Measurements from ENCODE around the gene KIF7.

The KIF7 gene

DNA sequence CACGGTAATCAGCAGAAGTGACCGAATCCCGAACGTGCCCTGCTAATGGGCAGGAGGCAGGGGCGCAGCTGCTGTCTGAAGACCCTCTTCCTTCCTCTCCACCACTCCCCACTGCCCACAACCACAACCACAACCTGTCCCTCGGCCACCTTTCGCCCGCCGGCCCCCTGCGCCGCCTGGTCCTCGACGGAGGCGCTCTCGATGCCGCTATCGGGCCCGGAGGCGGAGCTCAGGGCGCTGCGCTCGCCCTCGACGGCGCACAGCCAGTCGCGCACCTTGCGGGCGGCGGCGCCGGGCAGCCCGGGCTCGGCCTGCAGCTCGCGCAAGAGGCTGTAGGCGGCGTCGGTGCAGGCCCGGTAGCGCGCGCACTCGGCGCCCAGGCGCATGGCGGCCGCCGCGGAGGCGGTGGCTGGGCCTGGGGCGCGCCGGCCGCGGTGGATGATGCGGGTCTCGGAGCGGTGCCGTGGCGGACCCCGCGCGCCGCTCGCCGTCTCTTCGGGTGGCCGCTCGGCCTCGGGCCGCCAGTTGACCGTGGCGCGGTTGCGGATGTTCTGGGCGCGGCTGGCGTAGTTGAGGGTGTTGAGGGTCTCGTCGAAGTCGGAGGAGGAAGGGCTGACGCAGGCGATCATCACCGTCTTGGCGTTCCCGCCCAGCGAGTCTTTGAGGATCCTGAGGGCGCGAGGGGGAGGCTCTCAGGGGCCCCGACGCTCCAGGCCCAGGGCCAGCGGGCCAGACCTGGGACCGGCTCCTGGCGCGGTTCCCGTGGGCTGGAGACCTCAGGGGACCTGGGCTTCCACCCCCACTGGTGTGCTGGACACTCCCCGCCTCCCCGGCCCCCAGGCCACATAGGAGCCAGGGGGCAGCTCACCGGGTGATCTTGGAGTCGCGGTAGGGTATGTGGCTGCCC, 6.9 kb downstream of the KIF7 start:
- in situ Hi-C loops (cut with HindIII; ENCODE audit: low sequenced_read_pairs) = no loop called here

DNA sequence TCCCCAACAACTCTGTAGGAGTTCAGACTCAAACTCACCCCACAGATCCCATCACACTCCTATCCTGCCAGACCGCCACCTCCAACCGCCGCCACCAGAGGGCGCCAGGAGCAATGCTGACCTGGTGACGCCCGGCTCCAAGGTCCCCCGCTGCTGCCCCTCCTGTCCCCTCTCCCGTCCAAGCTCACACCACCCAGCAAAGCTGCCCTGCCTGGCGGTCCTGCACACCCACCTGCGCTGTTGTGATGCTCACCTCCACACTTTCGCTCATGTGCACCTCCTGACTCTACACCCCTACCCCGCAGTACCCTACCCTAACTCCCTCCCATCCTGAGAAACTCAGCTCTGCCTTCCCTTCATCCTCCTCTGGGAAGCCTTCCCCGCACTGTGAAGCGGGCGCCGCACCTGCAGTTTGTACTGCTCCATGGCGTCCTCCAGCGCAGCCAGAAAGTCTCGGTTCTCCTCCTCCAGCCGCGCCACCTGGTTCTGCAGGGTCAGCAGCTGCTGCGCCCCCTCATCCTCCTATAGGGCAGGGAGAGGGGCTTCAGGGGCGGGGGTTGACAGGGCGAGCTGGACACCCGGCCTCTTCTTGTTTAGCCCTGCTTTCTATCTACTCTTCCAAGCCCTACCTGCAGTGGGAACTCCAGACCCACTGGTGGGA, 7.9 kb downstream of the KIF7 start:
- in situ Hi-C loops (cut with HindIII; ENCODE audit: low sequenced_read_pairs) = no loop called here

- in situ Hi-C loops (cut with HindIII; ENCODE audit: low sequenced_read_pairs) = no loop called here
Measured at GRCh38 chr15:89646416-89647141, 8.7 kb downstream of the KIF7 start.

DNA sequence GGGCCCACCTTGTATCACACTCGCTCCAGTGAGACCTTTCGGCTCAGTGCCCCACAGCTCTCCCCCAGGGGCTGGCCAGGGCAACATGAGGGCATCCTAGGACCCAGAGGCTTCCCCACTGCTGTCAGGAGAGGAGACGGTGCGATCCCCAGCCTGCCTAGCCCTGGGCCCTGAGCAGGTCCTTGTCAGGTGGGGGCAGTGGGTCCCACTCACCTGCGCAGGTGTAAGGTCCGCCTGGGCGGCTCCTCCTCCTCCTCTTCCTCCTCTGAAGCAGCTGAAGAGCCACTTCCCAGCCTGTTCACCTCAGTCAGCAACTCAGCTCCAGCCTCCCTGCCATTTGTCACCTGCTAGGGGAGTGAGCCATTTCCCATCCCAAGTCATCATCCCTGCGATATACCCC, 9.6 kb downstream of the KIF7 start:
- in situ Hi-C loops (cut with HindIII; ENCODE audit: low sequenced_read_pairs) = no loop called here

DNA sequence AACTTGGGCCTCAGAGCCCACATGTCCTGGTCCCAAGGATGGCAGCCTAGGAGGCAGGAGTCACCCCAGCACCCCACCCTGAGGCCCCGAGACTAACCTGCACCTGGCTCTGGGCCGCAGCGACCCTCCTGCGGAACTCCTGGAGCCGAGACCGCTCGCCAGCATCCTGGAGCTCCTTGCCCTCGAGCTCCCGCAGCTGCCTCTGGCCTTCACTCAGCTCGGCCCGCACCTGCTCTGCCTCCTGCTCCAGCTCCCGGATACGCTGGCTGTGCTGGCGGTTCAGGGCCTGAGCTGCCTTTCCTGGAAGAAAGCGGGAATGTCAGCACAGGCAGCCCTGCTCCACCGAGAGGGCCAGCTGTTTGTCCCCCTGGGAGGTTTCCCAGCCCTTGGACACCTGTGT, 13.2 kb downstream of the KIF7 start:
- in situ Hi-C loops (cut with HindIII; ENCODE audit: low sequenced_read_pairs) = no loop called here

GRCh38 chr15:89641053-89641452, 14.2 kb downstream of the KIF7 start:
- in situ Hi-C loops (cut with HindIII; ENCODE audit: low sequenced_read_pairs) = no loop called here

- in situ Hi-C loops (cut with HindIII; ENCODE audit: low sequenced_read_pairs) = no loop called here
Measured at GRCh38 chr15:89640245-89640644, 15.0 kb downstream of the KIF7 start.

DNA sequence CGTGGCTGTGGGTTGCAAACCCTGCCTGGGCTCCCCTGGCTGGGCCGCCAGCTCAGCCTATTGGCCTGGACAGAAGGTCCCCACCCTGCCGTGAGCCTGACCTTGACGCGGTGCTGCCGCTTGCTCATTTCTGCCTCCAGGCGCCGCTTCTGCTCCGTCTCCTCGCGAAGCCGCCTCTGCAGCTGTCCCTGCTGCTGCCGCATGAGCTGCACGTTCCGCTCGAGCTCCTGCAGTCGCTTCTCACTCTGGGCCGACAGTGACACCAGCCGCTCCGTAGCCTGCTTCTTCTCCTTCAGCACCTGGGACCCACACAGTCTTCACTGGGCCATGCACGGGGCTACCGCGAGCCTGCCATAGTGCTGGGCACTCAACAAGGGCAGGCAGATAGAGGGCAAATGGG, 21.7 kb downstream of the KIF7 start:
- in situ Hi-C loops (cut with HindIII; ENCODE audit: low sequenced_read_pairs) = no loop called here

- in situ Hi-C loops (cut with HindIII; ENCODE audit: low sequenced_read_pairs) = no loop called here
Measured at GRCh38 chr15:89632563-89633430, 22.5 kb downstream of the KIF7 start.

DNA sequence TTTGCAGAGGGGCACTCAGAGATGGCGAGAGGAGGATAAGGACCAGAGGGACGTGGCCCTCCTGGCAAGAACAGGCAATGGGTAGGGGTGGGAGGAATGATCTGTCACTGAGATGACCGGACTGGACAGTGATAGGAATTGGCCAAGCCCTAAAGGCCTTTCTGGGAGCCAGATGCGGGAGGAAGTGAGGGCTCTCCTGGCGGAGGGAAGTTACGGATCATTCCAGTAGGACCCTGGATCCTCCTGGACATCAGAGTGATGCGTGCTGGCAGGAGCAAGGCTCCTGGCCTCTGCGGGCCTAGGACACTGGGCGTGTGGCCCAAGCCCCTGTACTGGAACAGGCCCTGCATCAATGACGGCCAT, 23.4 kb downstream of the KIF7 start:
- in situ Hi-C loops (cut with HindIII; ENCODE audit: low sequenced_read_pairs) = no loop called here

DNA sequence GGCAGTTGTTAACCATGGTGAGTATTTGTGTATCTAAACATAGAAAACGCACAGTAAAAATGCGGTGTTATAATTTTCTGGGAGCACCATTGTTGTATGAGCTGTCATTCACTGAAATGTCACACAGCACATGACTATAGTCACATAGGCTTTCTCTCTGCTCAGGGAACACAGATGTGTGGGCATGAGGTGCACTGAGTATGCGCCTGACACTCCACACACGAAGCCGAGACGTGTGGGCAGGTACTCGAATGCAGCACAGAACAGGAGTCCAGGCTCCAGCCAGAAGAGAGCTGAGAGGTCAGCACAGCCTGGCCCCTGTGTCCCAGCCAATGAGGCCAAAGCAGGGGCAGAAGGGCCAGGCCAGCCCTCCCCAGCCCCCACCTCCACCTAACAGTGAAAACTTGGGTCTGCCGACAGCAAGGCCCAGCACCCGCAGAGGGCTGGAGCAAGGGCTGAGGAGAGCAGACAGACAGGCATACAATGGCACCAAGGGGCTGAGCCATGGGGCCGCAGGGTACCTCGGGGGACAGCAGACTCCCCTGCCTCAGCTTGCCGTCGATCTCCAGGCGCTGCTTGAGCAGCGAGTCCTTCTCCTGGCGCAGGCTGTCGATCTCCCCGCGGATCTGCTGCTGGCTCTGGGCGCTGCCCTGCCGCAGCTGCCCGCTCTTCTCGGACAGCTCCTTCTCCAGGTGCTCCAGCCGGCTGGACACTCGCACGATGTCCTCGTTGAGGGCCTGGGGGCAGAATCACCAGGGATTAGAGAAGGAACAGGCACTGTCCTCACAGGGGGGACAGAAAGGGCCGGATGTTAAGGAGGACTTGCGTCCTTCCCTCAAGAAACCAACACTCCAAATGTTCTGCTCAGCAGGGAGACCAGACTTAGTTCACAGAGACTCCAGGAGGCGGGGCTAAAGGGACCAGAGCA, 24.0 kb downstream of the KIF7 start:
- in situ Hi-C loops (cut with HindIII; ENCODE audit: low sequenced_read_pairs) = no loop called here

DNA sequence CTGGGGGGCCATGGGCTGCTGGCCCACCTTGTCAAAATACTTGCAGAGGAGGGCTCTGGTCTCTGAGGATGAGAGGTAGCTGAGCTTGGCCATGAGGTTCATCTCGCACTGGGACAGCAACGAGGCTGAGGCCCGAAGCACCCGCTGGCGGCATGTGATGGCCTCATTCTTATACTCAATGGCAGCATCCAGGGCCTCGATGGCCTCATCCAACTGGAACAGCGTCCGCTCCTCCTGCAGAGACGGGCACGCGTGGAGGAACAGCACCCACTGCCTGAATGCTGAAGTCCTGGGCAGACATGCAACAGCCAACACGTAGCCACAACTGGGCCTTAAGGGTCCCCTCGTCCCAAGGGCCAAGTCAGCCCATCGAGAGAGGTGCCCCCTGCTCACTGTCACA, 25.0 kb downstream of the KIF7 start:
- in situ Hi-C loops (cut with HindIII; ENCODE audit: low sequenced_read_pairs) = no loop called here

- in situ Hi-C loops (cut with HindIII; ENCODE audit: low sequenced_read_pairs) = no loop called here
Measured at GRCh38 chr15:89629829-89630228, 25.4 kb downstream of the KIF7 start.

- in situ Hi-C loops (cut with HindIII; ENCODE audit: low sequenced_read_pairs) = no loop called here
Measured at GRCh38 chr15:89628806-89629715, 26.2 kb downstream of the KIF7 start.

- in situ Hi-C loops (cut with HindIII; ENCODE audit: low sequenced_read_pairs) = no loop called here
Measured at GRCh38 chr15:89628301-89628700, 27.0 kb downstream of the KIF7 start.

DNA sequence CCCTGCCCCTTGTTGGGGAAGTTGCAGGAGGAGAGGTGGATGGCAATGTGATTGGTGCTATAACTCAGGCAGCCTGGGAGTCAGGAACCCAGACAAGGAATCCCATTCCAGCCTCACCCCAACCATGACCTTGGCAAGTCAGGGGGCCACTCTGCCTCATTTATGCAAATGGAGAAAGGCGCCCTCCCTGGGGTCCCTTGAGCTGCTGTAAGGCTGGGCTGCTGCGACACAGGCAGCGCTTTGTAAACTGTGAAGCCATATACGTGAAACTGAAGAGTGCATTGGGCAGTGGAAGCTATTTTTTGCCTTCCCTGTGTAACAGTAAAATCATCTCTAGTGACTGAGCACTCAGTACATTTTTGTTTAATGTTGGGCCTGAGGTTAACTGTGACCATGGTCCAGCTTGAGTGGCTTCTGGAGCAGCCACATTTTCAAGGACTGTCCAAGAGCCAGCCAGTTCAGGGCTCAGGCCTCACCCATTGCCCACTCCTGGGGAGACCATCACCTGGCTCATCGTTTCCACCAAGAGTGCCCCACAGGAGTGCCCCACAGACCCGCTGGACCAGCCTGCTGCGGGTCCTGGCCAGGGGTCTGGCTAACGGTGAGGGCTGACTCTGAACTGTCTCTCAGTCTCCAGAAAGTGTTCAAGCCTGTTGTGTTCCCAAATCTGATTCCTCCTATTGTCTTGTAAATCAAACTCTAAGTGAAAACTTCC, 27.9 kb downstream of the KIF7 start:
- in situ Hi-C loops (cut with HindIII; ENCODE audit: low sequenced_read_pairs) = no loop called here

DNA sequence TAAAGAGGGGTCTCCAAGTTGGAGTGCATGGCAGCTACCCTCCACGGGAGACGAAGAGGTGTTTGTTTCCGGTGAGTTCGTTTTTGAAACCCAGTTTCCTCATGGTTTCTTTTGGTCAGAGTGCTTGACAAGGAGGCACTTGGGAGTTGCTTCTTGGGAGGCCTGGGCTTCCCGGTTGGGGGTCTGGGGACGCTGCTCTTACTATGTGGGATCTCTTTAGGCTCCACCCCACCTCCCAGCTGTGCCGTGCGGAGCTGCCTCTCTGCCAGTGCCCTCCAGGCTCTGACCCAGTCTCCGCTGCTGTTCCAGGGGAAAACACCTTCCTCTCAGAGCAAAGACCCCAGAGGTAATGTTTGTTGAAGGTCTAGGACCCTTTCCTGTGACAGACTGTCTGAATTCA, 29.6 kb downstream of the KIF7 start:
- in situ Hi-C loops (cut with HindIII; ENCODE audit: low sequenced_read_pairs) = no loop called here

DNA sequence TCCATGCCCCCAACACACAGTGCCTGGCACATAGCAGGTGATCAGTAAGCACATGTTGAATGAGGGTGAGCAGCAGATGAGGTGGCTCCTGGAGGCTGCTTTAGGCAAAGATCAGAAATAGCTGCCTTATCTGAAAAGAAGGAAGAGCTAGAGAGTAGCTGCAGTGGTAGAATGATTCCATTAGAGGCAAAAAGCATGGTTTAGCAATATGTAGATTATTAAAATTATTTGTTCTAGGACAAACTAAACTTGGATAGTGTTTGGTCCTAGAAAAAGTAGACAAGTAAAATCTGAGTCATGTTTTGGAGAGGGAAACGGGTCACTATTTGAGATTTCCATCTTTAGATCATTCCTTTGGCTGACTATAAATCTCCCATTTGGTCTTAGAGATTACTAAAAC, 32.1 kb downstream of the KIF7 start:
- in situ Hi-C loops (cut with HindIII; ENCODE audit: low sequenced_read_pairs) = no loop called here

Measured in DLD1 (cell line).